A673 (cell line): ENCODE measurements around the gene ST6GALNAC4. TPM values are rescaled to one million over a fixed set of nuclear protein-coding genes. Genes with fewer than 3 reads are reported as not detected.

ENCODE experiments used
- BruUV-seq: library from RNA; stranded (reverse); fragments of 400-500 nt; replicated peaks from 2 replicates; lab custom pipeline; 2021; lab: Mats Ljungman, UMichigan
- CTCF ChIA-PET: fragments of 300-600 bp; sonication (Branson Sonifier 250); formaldehyde crosslinking; loops from one replicate; lab custom pipeline; 2022; ENCODE audit warnings: antibody characterized with exemption; lab: Charles Lee
- POLR2A ChIA-PET: fragments of 300-600 bp; sonication (Branson Sonifier 250); formaldehyde crosslinking; loops from one replicate; lab custom pipeline; 2022; ENCODE audit warnings: antibody characterized with exemption; ENCODE audit not compliant: low non-redundant PET; lab: Charles Lee
- DNase-seq: peaks from one replicate; pipeline ENCODE4 v3.0.0-alpha.2; 2015; ENCODE audit warnings: low spot score
- H3K27ac ChIP-seq: fragments of 200-600 bp; sonication (generic); 2 replicates; pipeline ENCODE4 v1.5.1; 2016; ENCODE audit warnings: mixed run types, low read depth, mild to moderate bottlenecking, mixed read lengths, antibody characterized with exemption, low read length; ENCODE audit not compliant: poor library complexity, severe bottlenecking
- H3K27me3 ChIP-seq: fragments of 200-600 bp; sonication (generic); replicated peaks from 2 replicates; pipeline ENCODE4 v1.6.1; 2017; ENCODE audit warnings: mixed run types, low read depth, mild to moderate bottlenecking, mixed read lengths, antibody characterized with exemption, low read length; ENCODE audit not compliant: insufficient read depth, poor library complexity
- H3K36me3 ChIP-seq: fragments of 200-600 bp; sonication (generic); 2 replicates; pipeline ENCODE4 v1.6.1; 2016; ENCODE audit warnings: mixed run types, mild to moderate bottlenecking, mixed read lengths, antibody characterized with exemption, low read length; ENCODE audit not compliant: insufficient read depth, poor library complexity, severe bottlenecking
- H3K4me1 ChIP-seq: fragments of 200-600 bp; sonication (generic); 2 replicates; pipeline ENCODE4 v1.6.1; 2017; ENCODE audit warnings: mixed run types, mild to moderate bottlenecking, mixed read lengths, antibody characterized with exemption, low read length; ENCODE audit not compliant: insufficient read depth, poor library complexity, severe bottlenecking
- H3K4me3 ChIP-seq: fragments of 200-600 bp; sonication (generic); 2 replicates; pipeline ENCODE4 v1.5.1; 2016; ENCODE audit warnings: low read depth, mixed run types, mild to moderate bottlenecking, mixed read lengths, low read length; ENCODE audit not compliant: poor library complexity, severe bottlenecking
- H3K9me3 ChIP-seq: fragments of 200-600 bp; sonication (generic); 2 replicates; pipeline ENCODE4 v1.6.1; 2016; ENCODE audit warnings: mixed run types, low read depth, mild to moderate bottlenecking, mixed read lengths, antibody characterized with exemption, low read length; ENCODE audit not compliant: poor library complexity, severe bottlenecking
- EZH2 ChIP-seq: fragments of 200-600 bp; sonication (generic); IDR thresholded peaks from 2 replicates; pipeline ENCODE4 v1.6.1; 2017; ENCODE audit warnings: borderline replicate concordance, low read depth, mild to moderate bottlenecking, mixed read lengths, antibody characterized with exemption, low read length; ENCODE audit not compliant: poor library complexity, severe bottlenecking
- intact Hi-C: fragments of 100-400 bp; cut with micrococcal nuclease; formaldehyde crosslinking; loops from one replicate; pipeline ENCODE4 v1.10.0; 2022; ENCODE audit not compliant: unreplicated experiment
- total RNA-seq: library from RNA; stranded (reverse); gene quantifications from 2 replicates; pipeline ENCODE4 v1.2.3, GENCODE V29; 2021
- TF ChIP-seq, protein P1 (sequence below): fragments of 300-800, 200-600 bp; sonication (generic); conservative IDR thresholded peaks from 2 replicates; pipeline ENCODE4 v1.5.1; 2017; ENCODE audit warnings: low read depth, mild to moderate bottlenecking, antibody characterized with exemption, low read length, moderate library complexity, mixed read lengths

Gene ST6GALNAC4
- total RNA-seq, 1 experiment from 2014 or later = 11.8 TPM

DNA sequence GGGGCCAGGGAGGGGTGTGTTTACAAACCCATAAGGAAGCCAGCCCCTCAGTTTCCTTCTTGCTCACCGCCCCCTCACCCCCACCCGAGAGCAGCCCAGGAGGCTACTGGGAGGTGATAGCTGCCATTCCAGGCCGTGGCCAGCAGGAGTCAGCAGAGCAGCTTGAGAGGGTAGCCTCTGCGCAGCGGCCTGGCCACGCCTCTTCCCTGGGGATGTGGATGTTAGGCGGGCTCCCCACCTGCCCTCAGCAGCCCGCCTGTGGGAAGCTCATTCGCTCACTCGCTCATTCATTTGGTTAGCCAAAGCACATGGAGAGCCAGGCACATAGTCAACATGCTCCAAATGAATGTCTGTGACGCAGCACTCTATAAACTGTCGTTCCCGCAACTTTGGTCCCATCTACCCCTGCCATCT lies 26.9 kb upstream of the ST6GALNAC4 start:
- Histone ChIP-seq H3K27me3 (no peaks in the 10 kb centered on the region), H3K9me3 (no peaks in the 10 kb centered on the region), H3K27ac (no peak overlapping the region), H3K4me1 (peaks cover 7% of the 10 kb centered on the region), H3K36me3 (peaks cover 21% of the 10 kb centered on the region), H3K4me3 (no peak overlapping the region)
- no TSS peak for BruUV-seq
- TF ChIP-seq, protein P1, sequence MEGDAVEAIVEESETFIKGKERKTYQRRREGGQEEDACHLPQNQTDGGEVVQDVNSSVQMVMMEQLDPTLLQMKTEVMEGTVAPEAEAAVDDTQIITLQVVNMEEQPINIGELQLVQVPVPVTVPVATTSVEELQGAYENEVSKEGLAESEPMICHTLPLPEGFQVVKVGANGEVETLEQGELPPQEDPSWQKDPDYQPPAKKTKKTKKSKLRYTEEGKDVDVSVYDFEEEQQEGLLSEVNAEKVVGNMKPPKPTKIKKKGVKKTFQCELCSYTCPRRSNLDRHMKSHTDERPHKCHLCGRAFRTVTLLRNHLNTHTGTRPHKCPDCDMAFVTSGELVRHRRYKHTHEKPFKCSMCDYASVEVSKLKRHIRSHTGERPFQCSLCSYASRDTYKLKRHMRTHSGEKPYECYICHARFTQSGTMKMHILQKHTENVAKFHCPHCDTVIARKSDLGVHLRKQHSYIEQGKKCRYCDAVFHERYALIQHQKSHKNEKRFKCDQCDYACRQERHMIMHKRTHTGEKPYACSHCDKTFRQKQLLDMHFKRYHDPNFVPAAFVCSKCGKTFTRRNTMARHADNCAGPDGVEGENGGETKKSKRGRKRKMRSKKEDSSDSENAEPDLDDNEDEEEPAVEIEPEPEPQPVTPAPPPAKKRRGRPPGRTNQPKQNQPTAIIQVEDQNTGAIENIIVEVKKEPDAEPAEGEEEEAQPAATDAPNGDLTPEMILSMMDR = peak; percentile 94
- no peak for TF ChIP-seq EZH2
- peak; percentile 88 for DNase-seq
- ChIA-PET CTCF (interaction anchor here (0.5 to 2.5 kb wide), 7 partner anchors 11 to 174 kb away, joined by 3 to 22 read pairs (median 5); no protein-coding TSS in a partner anchor), POLR2A (no interaction called here)
- intact Hi-C loops = loop anchor here (1.0 to 2.0 kb wide), 2 partner anchors 92 to 173 kb away; no protein-coding TSS in a partner anchor

DNA sequence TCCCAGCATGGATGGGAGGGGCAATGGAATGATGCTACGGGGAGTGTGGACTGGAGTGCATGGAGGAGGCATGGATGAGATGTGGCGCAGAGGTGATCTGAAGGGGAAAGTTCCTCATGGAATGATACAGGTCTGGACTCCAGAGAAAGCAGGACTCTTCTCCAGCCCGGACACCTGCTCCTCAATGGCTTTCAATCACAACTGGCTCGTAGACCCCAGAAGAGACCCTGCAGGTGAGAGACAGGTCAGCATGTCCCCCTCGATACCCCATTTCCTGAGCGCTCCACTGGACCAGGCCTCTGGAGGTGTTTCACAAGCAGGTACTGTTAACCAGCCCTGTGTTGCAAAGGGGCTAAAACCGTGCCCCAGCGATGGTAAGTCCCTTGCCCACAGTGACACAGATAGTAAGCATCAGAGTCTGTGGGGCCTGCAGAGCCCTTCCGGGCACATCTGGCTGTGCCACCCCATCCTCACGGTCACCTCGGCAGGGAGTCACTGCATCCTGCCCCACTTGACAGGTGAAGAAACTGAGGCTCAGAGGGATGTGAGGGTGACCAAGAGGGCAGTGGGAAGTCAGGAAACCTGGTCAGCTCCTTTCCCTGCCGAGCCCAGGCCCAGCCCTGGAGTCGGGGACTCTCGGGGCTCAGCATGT lies 26.3 kb upstream of the ST6GALNAC4 start:
- intact Hi-C loops = loop anchor here (1.0 to 2.0 kb wide), 2 partner anchors 92 to 174 kb away; no protein-coding TSS in a partner anchor
- no peak for TF ChIP-seq EZH2
- TF ChIP-seq, protein P1 = peak; percentile 22
- Histone ChIP-seq H3K4me1 (peaks cover 7% of the 10 kb centered on the region), H3K9me3 (no peaks in the 10 kb centered on the region), H3K27ac (no peak overlapping the region), H3K4me3 (no peak overlapping the region), H3K27me3 (no peaks in the 10 kb centered on the region), H3K36me3 (peaks cover 21% of the 10 kb centered on the region)
- no TSS peak for BruUV-seq
- no peak for DNase-seq
- CTCF ChIA-PET = interaction anchor here (0.6 to 2.5 kb wide), 10 partner anchors 12 to 1111 kb away, joined by 3 to 22 read pairs (median 4); no protein-coding TSS in a partner anchor
- POLR2A ChIA-PET = no interaction called here

DNA sequence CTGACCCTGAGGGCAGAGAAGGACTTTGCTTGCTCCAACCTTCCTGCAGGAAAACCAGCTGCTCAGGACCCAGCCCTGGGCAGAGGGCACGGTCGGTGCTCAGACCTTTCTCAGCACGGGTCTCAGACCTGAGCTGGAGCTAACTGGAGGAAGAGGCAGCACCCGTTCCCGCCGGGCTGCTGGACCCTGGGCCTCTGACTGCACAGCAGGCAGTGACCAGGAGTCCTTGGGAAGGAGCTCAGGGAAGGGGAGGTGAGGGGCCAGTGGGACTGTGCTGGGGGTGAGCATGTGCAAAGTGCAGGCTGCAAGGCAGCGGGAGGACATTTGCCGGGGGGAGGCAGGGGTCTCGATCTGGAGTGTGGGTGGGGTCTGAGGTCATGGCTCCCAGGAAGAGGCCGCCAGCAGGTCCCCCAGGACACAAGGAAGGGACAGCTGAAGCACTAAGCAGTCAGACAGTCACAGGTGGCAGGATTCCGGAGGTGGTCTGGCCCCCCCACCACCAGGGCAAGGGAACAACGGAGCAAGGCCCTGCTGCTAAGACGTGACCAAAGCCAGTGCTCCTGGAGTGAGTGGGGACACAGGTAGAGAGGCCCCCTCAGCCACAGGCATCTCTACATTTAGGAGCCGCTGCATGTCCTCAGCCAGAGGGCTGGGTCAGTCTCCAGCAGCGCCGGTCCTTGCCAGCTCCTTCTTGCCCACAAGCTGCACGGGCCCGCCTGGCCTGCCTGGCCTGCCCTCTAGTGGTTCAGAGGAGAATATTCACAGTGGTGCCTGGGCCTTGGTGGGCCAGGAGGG lies 25.6 kb upstream of the ST6GALNAC4 start:
- Histone ChIP-seq H3K36me3 (peaks cover 21% of the 10 kb centered on the region), H3K4me1 (peaks cover 7% of the 10 kb centered on the region), H3K27ac (peak overlapping the region; percentile 23), H3K9me3 (no peaks in the 10 kb centered on the region), H3K27me3 (no peaks in the 10 kb centered on the region), H3K4me3 (no peak overlapping the region)
- intact Hi-C loops = loop anchor here (1.0 to 2.0 kb wide), 2 partner anchors 93 to 174 kb away; no protein-coding TSS in a partner anchor
- ChIA-PET POLR2A (no interaction called here), CTCF (interaction anchor here (0.5 to 2.5 kb wide), 8 partner anchors 12 to 1111 kb away, joined by 3 to 22 read pairs (median 4); no protein-coding TSS in a partner anchor)
- peak; percentile 78 for DNase-seq
- no TSS peak for BruUV-seq
- TF ChIP-seq, protein P1 = peak; percentile 97
- TF ChIP-seq EZH2 = no peak
